GM21786 (cell line): ENCODE measurements around the gene TRPM1.

Experiments used
- ATAC-seq: cut with Tn5 transposase; IDR thresholded peaks from one replicate; pipeline ENCODE4 v1.9.1; 2021; ENCODE audit not compliant: unreplicated experiment

Gene TRPM1

DNA sequence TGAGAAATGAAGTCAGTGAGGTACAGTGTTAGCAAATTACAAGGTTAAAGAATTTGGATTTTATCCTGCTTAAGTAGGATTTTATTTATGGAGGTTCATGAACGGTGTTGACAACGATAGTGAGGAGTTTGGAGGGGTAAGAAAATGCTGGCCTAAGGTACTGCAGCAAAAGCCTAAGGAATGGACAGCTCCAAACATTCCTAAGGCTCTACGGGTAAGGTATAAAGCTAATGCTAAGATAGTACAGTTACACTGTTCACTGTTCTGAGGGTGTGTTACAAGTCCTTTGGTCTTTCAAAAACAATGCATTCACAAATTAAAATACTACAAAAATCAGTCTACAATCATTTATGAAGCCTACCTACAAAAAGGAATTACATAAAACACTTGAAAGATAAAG lies 117.4 kb downstream of the TRPM1 start:
- no peak for ATAC-seq

DNA sequence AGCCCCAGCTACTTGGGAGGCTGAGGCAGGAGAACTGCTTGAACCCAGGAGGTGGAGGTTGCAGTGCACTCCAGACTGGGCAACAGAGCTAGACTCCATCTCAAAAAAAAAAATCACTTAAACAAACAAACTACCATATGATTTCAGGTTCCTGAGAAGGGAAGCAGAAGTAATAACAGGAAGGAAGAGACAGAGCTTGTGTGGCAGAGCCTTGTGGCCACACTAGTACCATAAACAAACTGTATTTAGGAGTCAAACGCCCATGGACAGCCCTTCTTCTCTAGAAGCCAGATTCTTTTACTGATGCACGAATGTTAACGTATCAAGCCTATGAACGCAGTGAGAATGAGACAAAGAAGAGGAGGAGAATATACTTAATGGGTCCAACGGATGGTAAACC lies 122.1 kb downstream of the TRPM1 start:
- no peak for ATAC-seq

DNA sequence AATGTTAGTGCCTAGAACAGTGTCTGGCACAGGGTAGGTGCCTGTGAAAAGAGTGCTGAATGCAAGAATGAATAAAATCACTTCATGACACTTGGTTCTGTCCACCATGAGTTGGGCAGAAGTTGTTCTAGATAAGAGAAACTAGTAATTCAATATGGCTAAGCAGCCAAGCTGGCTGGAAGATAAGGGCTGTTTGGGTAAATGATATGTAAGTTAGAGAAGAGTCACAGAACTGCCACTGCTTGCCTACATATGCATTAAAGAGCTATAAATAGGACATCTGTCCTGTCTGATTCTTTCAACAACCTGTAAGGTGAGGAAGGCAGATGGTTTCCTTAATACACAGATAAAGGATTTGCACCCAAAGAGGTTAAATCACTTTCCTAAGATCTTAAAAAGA lies 123.2 kb downstream of the TRPM1 start:
- no peak for ATAC-seq

DNA sequence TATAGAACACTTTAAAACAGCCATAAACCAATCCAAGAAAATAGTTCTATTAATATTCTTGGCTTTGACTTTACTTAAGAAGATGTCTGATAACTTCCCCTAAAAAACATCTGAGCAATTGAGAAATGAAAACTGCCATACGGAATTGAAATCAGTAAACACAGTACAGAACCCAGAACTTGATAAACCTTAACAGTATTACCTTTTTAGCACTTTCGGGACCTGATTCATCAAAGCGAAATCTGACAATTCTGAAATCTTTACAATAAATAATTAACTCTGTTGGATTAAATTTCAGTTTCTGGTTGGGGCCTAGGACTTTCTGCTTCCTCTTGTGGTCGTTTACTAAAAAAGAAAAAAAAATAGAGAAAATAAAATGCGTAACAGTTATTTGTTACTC lies 127.4 kb downstream of the TRPM1 start:
- ATAC-seq, result no peak

DNA sequence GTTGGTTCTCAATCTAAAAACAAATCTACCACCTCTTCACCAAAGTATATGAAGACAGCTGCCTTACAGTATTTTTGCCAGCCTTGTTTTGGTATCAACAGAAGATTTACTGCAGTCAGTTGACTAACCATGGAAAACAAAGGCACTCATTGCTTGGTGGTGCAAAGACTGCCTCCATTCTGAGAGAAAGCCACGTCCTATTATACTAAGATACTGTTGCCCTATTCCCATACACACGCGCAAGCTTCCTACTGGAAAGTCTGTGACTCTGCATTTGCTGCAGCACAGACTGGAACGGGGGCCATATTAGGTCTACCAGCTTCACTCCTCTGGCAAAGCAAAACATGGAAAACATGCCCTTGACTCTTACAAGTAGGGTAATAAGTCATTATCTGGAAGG lies 128.1 kb downstream of the TRPM1 start:
- no peak for ATAC-seq

DNA sequence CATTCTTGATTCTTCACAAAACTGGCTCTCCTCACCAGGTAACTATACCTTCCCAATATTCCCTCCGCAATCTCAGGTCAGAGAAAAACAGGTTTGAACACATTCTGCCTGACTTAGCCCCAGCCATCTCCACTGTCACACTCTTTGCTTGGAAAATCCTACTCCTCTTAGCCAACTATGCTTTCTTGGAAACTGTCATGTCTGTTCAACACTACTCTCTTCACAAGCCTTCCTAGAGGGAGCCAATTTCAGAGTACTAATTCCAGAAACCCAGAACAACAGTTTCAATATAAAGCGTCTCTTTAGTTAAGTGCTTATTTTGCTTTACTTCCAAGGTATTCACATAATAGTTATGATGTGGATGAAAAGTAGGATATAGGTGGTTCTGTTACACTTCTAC lies 131.8 kb downstream of the TRPM1 start:
- ATAC-seq, result no peak

DNA sequence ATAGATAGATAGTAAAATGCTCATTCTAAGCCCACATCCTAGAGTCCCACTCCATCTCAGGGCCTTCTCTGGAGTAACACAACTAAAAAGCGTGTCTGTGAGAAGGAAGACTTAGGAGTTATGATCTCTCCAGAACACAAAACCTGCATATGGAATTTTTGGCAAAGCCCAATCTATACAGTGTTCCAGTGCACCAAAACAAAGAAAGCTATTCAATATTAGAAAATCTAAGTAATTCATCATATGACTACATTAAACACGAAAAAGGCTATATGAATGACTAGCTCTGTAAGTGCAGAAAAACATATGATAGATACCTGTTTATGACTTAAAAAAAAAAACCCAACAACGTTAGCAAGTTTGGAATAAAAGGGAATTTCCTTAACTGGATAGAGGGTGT lies 137.8 kb downstream of the TRPM1 start:
- ATAC-seq, result no peak

DNA sequence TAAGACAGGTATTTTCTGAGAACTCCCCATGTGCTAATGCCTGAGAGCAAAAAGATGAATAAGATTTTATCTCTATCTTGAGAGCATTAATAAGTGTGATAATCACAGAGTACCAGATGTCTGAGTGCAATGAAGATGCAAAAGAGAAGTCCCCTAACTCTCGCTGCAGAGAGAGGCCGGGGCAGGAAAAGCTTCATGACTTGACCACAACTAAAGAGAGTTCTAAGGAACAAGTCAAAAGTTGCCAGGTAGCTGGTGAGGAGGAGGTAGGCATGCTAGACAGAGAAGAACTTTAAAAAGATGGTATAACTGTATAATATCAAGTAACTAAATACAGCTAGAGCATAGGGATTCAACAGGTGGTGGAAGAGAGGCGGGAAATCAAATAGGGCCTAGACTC lies 138.9 kb downstream of the TRPM1 start:
- ATAC-seq, result no peak

DNA sequence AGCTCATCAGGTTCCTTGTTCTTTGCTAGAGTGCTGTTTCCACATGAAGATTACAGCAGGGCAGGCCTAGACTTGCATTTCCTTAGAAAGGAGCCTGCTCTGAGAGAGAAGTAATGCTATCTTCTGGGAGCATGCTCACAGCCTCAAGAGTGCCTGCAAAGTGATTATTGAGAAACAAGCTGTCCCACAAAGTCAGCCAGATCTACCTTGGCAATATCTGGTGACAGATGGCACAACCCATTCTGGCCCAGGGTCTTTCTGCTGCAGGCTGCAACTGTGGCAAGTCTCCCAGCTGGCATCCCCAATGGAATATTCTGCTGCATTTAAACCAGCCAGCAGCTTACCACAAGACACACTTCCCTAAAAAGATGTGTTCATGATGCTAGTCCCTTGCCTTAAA lies 139.4 kb downstream of the TRPM1 start:
- ATAC-seq, result no peak

DNA sequence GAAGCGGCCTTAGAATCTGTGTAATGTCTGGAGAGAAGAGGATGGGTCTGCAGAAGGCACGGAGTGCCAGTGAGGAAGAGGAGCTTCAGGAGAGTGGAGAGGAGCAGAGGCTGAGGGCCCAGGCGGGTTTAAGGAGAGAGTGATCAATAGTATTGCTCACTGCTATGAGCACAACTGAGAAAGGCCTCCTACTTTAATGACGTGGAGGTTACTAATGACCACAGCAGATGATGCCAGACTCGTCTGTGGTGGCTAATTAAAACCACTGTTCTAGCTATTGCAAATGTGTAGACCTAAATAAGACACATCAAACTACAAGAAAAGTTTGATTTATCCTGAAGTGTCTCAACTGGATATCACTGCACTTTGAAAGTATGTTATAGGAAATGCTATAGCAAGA lies 143.3 kb downstream of the TRPM1 start:
- ATAC-seq, result no peak

DNA sequence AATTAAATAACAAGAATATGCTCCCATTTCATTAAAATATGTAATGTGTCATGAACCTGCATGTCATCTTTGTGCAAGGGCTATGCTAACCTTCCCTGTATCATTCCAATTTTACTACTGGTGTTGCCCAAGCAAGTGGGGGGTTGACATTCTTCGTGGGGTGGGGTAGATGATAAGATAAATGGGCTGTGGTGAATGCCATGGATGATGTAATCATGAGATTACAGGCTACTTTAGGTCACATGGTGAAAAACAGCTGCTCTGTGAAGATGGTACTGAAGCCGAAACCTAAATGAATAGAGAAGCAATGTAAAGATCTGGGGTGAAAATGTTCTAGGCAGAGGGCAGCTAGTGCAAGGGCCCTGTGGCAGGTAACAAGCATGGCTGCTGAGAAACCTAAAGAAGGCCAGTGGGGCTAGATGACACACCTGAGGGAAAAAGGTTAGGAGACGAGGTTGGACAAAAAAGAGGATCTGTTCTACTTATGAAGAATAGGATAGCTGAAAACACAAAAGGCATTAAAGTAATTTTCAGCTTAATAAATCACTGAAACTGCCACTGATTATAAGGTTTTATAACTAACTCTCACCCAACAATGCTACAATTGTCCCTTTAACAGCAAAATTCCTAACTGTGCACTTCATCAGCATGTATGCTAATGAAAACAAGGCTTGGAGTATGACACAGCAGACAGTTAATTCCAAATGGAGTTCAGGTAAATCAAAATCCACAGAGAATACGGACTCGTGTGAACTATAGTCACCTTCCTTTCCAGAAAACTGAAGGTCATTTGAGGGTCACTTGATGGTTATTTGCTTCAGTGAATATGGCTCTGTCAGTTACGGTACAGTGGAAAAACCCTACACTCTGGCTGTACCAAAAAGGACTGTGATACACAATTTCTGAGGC lies 145.1 kb downstream of the TRPM1 start:
- ATAC-seq, result no peak

DNA sequence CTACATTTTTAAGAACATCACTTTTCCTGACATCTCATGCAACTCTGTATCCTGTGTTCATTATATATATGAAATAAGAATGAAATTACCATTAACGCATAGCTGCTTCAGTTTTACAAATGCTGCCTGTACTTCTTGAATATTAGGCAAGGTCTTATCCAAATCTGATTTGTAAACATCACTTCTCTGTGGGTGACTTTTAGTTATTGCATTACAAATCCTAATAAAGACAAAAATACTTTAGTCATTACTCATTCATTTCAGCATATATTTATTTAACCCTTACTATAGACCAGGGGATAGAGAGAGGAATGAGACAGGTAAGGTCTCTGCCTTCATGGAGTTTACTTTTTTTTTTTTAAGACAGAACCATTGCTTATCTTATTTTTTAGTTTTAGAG lies 146.9 kb downstream of the TRPM1 start:
- no peak for ATAC-seq

DNA sequence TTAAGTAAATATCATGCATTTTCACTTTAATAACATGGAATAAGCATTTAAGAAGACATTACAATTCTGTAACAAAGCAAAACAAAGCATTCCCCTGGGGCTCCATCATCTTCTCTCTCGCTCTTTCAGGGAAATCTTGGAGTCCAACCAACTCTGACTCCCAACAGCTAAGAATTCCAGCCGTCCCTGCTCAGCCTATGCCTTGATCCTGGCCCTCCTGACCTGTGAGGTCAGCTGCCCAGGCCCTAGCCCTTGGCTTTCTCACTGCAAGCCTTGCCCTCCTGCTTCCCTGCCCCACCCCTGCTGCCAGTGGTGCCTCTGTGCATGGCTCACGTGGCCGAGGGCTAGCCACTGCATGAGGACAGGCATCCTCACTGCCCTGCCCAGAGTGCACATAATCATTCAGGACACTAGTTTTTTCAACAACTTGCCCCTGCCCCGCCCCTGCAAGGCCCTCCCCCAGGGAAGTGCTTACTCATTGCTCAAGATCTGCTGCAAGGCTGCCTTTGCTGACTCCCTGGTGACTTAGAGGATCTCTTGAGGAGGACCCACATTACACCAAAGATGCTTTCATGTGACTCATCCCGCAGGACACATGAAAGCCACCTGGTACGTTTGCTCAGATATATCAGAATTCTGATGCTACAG lies 147.7 kb downstream of the TRPM1 start:
- ATAC-seq, result no peak

DNA sequence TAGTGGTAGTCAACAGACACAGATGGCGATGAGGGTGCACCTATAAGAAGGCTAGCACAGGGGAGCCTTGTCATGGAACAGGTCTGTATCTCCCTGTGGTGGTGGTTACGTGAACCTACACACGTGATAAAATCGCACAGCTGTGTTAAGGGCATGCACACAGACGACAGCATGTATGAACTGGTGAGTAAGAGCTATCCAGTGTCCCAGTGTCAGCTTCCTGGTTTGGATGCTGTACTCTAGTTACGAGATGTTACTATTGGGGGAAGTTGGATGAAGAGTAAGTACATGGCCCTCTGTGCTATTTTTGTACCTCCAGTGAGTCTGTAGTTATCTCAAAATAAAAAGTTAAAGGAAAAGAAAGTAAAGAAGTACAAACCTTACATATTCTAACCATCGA lies 148.3 kb downstream of the TRPM1 start:
- ATAC-seq, result no peak
